Lower leg skin (tissue), 4 donors: ENCODE results near the gene NELL1. TPM values are rescaled to one million over a fixed set of nuclear protein-coding genes. Genes with fewer than 3 reads are reported as not detected.

Experiments
- DNase-seq, 2 donors: peaks; one replicate each; pipeline ENCODE4 v3.0.0-alpha.2; 2019; ENCODE audit warnings: low spot score in 2 of 2
- H3K4me3 ChIP-seq: fragments of 200-600 bp; sonication (generic); 2 replicates; pipeline ENCODE4 v1.5.1; 2017; ENCODE audit warnings: mild to moderate bottlenecking, low read depth; ENCODE audit not compliant: poor library complexity, severe bottlenecking
- CTCF ChIP-seq, 3 donors: fragments of 450-650 bp; IDR thresholded peaks; one replicate each; pipeline ENCODE4 v1.5.1; 2016; ENCODE audit warnings: antibody characterized with exemption in 3 of 3, mild to moderate bottlenecking in 3 of 3, moderate library complexity in 2 of 3
- POLR2A ChIP-seq, 2 donors: fragments of 450-650 bp; IDR thresholded peaks; one replicate each; pipeline ENCODE4 v1.6.1; 2016 to 2017; ENCODE audit warnings: antibody characterized with exemption in 2 of 2, mild to moderate bottlenecking in 1 of 2, moderate library complexity in 1 of 2
- WGBS, 2 donors: methylation state at CpG; one replicate each; pipeline ENCODE4 v1.1.5; 2018; 5-methylcytosine and 5-hydroxymethylcytosine counted together
- intact Hi-C: fragments of 100-400 bp; cut with DNase I; formaldehyde crosslinking; loops from one replicate; pipeline ENCODE4 v1.15.0; 2023; ENCODE audit warnings: low total_unique reads
- total RNA-seq, 4 donors: library from RNA; depleted of rRNA; stranded (reverse); fragments of >200 nt; gene quantifications; one replicate each; pipeline ENCODE4 v1.1.0, GENCODE V29; 2016

The NELL1 gene
- total RNA-seq, 4 donors from 2014 or later: 0.12 to 0.29 (median 0.14) TPM

- DNase-seq: no peak
- intact Hi-C loops: no loop called here
- H3K4me3 ChIP-seq: no peak overlapping the region
- no peak for TF ChIP-seq POLR2A (IDR thresholded peaks at IDR 0.05)
- no peak for TF ChIP-seq CTCF (IDR thresholded peaks at IDR 0.05)
Measured at GRCh38 chr11:21254055-21254454, 584.7 kb downstream of the NELL1 start.

GRCh38 chr11:21254790-21255189 lies 585.4 kb downstream of the NELL1 start:
- WGBS, 2 donors: 66 to 74% methylated on average over 3 of the region's 3 CpGs
- TF ChIP-seq POLR2A (IDR thresholded peaks at IDR 0.05) (no peak), CTCF (IDR thresholded peaks at IDR 0.05) (no peak)
- intact Hi-C loops: no loop called here

GRCh38 chr11:21257461-21257860 lies 588.1 kb downstream of the NELL1 start:
- TF ChIP-seq POLR2A (IDR thresholded peaks at IDR 0.05) (no peak), CTCF (IDR thresholded peaks at IDR 0.05) (no peak)
- intact Hi-C loops: no loop called here
- DNase-seq: no peak
- no peak overlapping the region for H3K4me3 ChIP-seq

More at GRCh38 chr11:21254790-21255189, 585.4 kb downstream of the NELL1 start:
- no peak for DNase-seq
- H3K4me3 ChIP-seq: no peak overlapping the region

GRCh38 chr11:21258414-21258813 lies 589.0 kb downstream of the NELL1 start:
- intact Hi-C loops: no loop called here
- TF ChIP-seq POLR2A (IDR thresholded peaks at IDR 0.05): no peak
- no peak for TF ChIP-seq CTCF (IDR thresholded peaks at IDR 0.05)
- 79 to 85% methylated on average over 2 of the region's 2 CpGs for WGBS, 2 donors
- H3K4me3 ChIP-seq: no peak overlapping the region
- no peak for DNase-seq

- no peak for DNase-seq
- no peak overlapping the region for H3K4me3 ChIP-seq
- no peak for TF ChIP-seq POLR2A (IDR thresholded peaks at IDR 0.05)
- TF ChIP-seq CTCF (IDR thresholded peaks at IDR 0.05): no peak
- intact Hi-C loops: no loop called here
Measured at GRCh38 chr11:21260101-21260500, 590.7 kb downstream of the NELL1 start.

GRCh38 chr11:21262992-21263391 lies 593.6 kb downstream of the NELL1 start:
- DNase-seq: no peak
- intact Hi-C loops: no loop called here
- WGBS, 2 donors: 66 to 69% methylated on average over 4 of the region's 4 CpGs
- TF ChIP-seq POLR2A (IDR thresholded peaks at IDR 0.05) (no peak), CTCF (IDR thresholded peaks at IDR 0.05) (no peak)
- no peak overlapping the region for H3K4me3 ChIP-seq
